ENCODE measurements around the gene ALDH18A1. TPM values are rescaled to one million over a fixed set of nuclear protein-coding genes. Genes with fewer than 3 reads are reported as not detected.

The ALDH18A1 gene
- polyA plus RNA-seq, 1 donor (not counting 4 experiments of a cell fraction or from before 2014, with no cell fraction given), result 53.4 TPM

GRCh38 chr10:95613330-95613729 is 43.2 kb downstream of the ALDH18A1 start:
- peaks cover 47 to 58% of the 10 kb centered on the region in 2 experiments for H3K36me3 ChIP-seq (ENCODE audit: control insufficient read depth in 2 of 2, extremely low read depth in 1 of 2, insufficient read depth in 2 of 2, low read length in 2 of 2)
- no peak overlapping the region for H3K4me3 ChIP-seq (ENCODE audit: control insufficient read depth in 2 of 3, extremely low read depth in 1 of 3, insufficient read depth in 2 of 3, low read depth in 1 of 3, low read length in 3 of 3)
- TF ChIP-seq EZH2 (IDR thresholded peaks at IDR 0.05; ENCODE audit: low read length), result no peak
- TF ChIP-seq, protein P1, sequence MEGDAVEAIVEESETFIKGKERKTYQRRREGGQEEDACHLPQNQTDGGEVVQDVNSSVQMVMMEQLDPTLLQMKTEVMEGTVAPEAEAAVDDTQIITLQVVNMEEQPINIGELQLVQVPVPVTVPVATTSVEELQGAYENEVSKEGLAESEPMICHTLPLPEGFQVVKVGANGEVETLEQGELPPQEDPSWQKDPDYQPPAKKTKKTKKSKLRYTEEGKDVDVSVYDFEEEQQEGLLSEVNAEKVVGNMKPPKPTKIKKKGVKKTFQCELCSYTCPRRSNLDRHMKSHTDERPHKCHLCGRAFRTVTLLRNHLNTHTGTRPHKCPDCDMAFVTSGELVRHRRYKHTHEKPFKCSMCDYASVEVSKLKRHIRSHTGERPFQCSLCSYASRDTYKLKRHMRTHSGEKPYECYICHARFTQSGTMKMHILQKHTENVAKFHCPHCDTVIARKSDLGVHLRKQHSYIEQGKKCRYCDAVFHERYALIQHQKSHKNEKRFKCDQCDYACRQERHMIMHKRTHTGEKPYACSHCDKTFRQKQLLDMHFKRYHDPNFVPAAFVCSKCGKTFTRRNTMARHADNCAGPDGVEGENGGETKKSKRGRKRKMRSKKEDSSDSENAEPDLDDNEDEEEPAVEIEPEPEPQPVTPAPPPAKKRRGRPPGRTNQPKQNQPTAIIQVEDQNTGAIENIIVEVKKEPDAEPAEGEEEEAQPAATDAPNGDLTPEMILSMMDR (optimal IDR thresholded peaks at IDR 0.05 in 1 of 3, IDR thresholded peaks at IDR 0.05 in 1 of 3, conservative IDR thresholded peaks at IDR 0.05 in 1 of 3; ENCODE audit: extremely low read depth in 1 of 3, insufficient read depth in 2 of 3, low read length in 3 of 3), result no peak
- H3K27me3 ChIP-seq (ENCODE audit: control insufficient read depth, extremely low read depth, insufficient read depth, low read length), result no peaks in the 10 kb centered on the region
- no peak overlapping the region for H3K27ac ChIP-seq (ENCODE audit: control insufficient read depth, insufficient read depth, low read length)
- H3K4me1 ChIP-seq (ENCODE audit: control insufficient read depth, extremely low read depth, insufficient read depth, low read length), result no peaks in the 10 kb centered on the region
- DNase-seq (ENCODE audit: low read depth, low spot score), result no peak
- no peaks in the 10 kb centered on the region for H3K9me3 ChIP-seq (ENCODE audit: control insufficient read depth, low read depth, low read length)
- no peaks in the 10 kb centered on the region for H4K20me1 ChIP-seq (ENCODE audit: control insufficient read depth, extremely low read depth, insufficient read depth, low read length)
- H3K9me1 ChIP-seq (ENCODE audit: control insufficient read depth, extremely low read depth, insufficient read depth, low read length), result no peaks in the 10 kb centered on the region
- no peak for FAIRE-seq
- no peak overlapping the region for H3K4me2 ChIP-seq (ENCODE audit: control insufficient read depth, extremely low read depth, insufficient read depth, low read depth, low read length)
- dilution Hi-C loops (cut with MboI; ENCODE audit: extremely low pct_ligation_motif_present, low sequenced_read_pairs), result loop anchor here (25.0 kb wide), 1 partner anchor 176 kb away; no protein-coding TSS in a partner anchor
- H2AFZ ChIP-seq (ENCODE audit: control insufficient read depth, low read length), result no peak overlapping the region
- no peak overlapping the region for H3K9ac ChIP-seq (ENCODE audit: control insufficient read depth, extremely low read depth, insufficient read depth, low read length)
- H3K79me2 ChIP-seq (ENCODE audit: control insufficient read depth, insufficient read depth, low read length), result no peaks in the 10 kb centered on the region

- Histone ChIP-seq H3K4me3 (ENCODE audit: control insufficient read depth in 2 of 3, extremely low read depth in 1 of 3, insufficient read depth in 2 of 3, low read depth in 1 of 3, low read length in 3 of 3) (no peak overlapping the region), H3K27me3 (ENCODE audit: control insufficient read depth, extremely low read depth, insufficient read depth, low read length) (no peaks in the 10 kb centered on the region), H3K9me3 (ENCODE audit: control insufficient read depth, low read depth, low read length) (no peaks in the 10 kb centered on the region), H2AFZ (ENCODE audit: control insufficient read depth, low read length) (no peak overlapping the region), H3K4me1 (ENCODE audit: control insufficient read depth, extremely low read depth, insufficient read depth, low read length) (no peaks in the 10 kb centered on the region), H3K4me2 (ENCODE audit: control insufficient read depth, extremely low read depth, insufficient read depth, low read depth, low read length) (no peak overlapping the region), H3K27ac (ENCODE audit: control insufficient read depth, insufficient read depth, low read length) (no peak overlapping the region), H3K9me1 (ENCODE audit: control insufficient read depth, extremely low read depth, insufficient read depth, low read length) (no peaks in the 10 kb centered on the region), H3K79me2 (ENCODE audit: control insufficient read depth, insufficient read depth, low read length) (no peaks in the 10 kb centered on the region), H4K20me1 (ENCODE audit: control insufficient read depth, extremely low read depth, insufficient read depth, low read length) (no peaks in the 10 kb centered on the region), H3K9ac (ENCODE audit: control insufficient read depth, extremely low read depth, insufficient read depth, low read length) (no peak overlapping the region), H3K36me3 (ENCODE audit: control insufficient read depth in 2 of 2, extremely low read depth in 1 of 2, insufficient read depth in 2 of 2, low read length in 2 of 2) (peaks cover 36 to 48% of the 10 kb centered on the region in 2 experiments)
- dilution Hi-C loops (cut with MboI; ENCODE audit: extremely low pct_ligation_motif_present, low sequenced_read_pairs), result loop anchor here (25.0 kb wide), 1 partner anchor 173 kb away; no protein-coding TSS in a partner anchor
- TF ChIP-seq, protein P1 (optimal IDR thresholded peaks at IDR 0.05 in 1 of 3, IDR thresholded peaks at IDR 0.05 in 1 of 3, conservative IDR thresholded peaks at IDR 0.05 in 1 of 3; ENCODE audit: extremely low read depth in 1 of 3, insufficient read depth in 2 of 3, low read length in 3 of 3), result no peak
- TF ChIP-seq EZH2 (IDR thresholded peaks at IDR 0.05; ENCODE audit: low read length), result no peak
- FAIRE-seq (no peak), DNase-seq (ENCODE audit: low read depth, low spot score) (no peak)
These were observed 45.8 kb downstream of the ALDH18A1 start for GRCh38 chr10:95610727-95611126.
